ENCODE measurements around the gene SIRPB2. TPM values are rescaled to one million over a fixed set of nuclear protein-coding genes. Genes with fewer than 3 reads are reported as not detected.

SIRPB2 gene
- total and polyA plus RNA-seq, 10 of the 15 experiments (the other 5 are each of a cell fraction or from before 2014, with no cell fraction given) = not detected

- TF ChIP-seq HDAC2 (IDR thresholded peaks at IDR 0.05) (no peak), ZNF274 (IDR thresholded peaks at IDR 0.05; ENCODE audit: insufficient read depth, insufficient read length) (no peak), MYC (IDR thresholded peaks at IDR 0.05; ENCODE audit: insufficient read depth, insufficient read length, insufficient replicate concordance, low read length, severe bottlenecking) (no peak), RAD21 (IDR thresholded peaks at IDR 0.05; ENCODE audit: insufficient read depth, low read depth, low read length) (peak; percentile 86), JUNB (IDR thresholded peaks at IDR 0.05) (no peak), RELB (IDR thresholded peaks at IDR 0.05; ENCODE audit: low read depth) (0 out of 2 replicates have a peak, but pooled peaks have one; percentile 24)
These were observed 12.5 kb upstream of the SIRPB2 start (continued) for GRCh38 chr20:1503564-1504227.

- DNase-seq (ENCODE audit: low read depth, low spot score) (no peak), FAIRE-seq (no peak), ATAC-seq (no peak)
- SMC1A ChIA-PET (ENCODE audit: uncharacterized antibody, unreplicated experiment) = interaction anchor here (0.8 to 1.9 kb wide), 5 partner anchors 9 to 101 kb away, joined by 3 to 10 read pairs (median 3); no protein-coding TSS in a partner anchor
- TF ChIP-seq EZH2 (IDR thresholded peaks at IDR 0.05; ENCODE audit: borderline replicate concordance, control insufficient read depth, low read depth, low read length) (no peak), MXI1 (IDR thresholded peaks at IDR 0.05; ENCODE audit: low read depth, low read length) (no peak), SRF (IDR thresholded peaks at IDR 0.05; ENCODE audit: low read depth in 2 of 2, low read length in 2 of 2) (0 out of 4 replicates have a peak, but pooled peaks of 1 of the 2 experiments have one; percentile 12)
- intact Hi-C loops (cut with micrococcal nuclease; ENCODE audit: unreplicated experiment) (no loop called here), in situ Hi-C loops (cut with MboI) (no loop called here)
- RAD21 ChIA-PET (ENCODE audit: unreplicated experiment) = interaction anchor here (1.1 kb wide), 1 partner anchor 34 kb away, joined by 3 read pairs; the partner anchor contains the start of gene NSFL1C
- Histone ChIP-seq H3K4me1 (ENCODE audit: control insufficient read depth, insufficient read depth, low read length) (no peaks in the 10 kb centered on the region), H4K20me1 (ENCODE audit: control insufficient read depth, insufficient read depth) (no peaks in the 10 kb centered on the region), H3K36me3 (ENCODE audit: control insufficient read depth in 2 of 2, insufficient read depth in 2 of 2, low read length in 1 of 2) (no peaks in the 10 kb centered on the region), H3K9me3 (replicated peaks; ENCODE audit: control insufficient read depth, insufficient read depth, low read length) (peaks cover 3% of the 10 kb centered on the region; the same call in 1 of the 3 replicates), H3K79me2 (ENCODE audit: control insufficient read depth, insufficient read depth, low read length) (no peaks in the 10 kb centered on the region), H3K9ac (ENCODE audit: control insufficient read depth, insufficient read depth, low read length) (no peak overlapping the region), H2AFZ (ENCODE audit: control insufficient read depth, low read depth, low read length) (no peak overlapping the region), H3K4me3 (no peak overlapping the region), H3K4me2 (ENCODE audit: control insufficient read depth, insufficient read depth) (no peak overlapping the region), H3K27ac (ENCODE audit: control insufficient read depth, insufficient read depth) (no peak overlapping the region), H3K27me3 (replicated peaks in 1 of 2; ENCODE audit: control insufficient read depth in 2 of 2, insufficient read depth in 2 of 2, low read length in 1 of 2) (no peaks in the 10 kb centered on the region; a peak in 1 of 4 replicates)
- no TSS peak for BruUV-seq (replicated peaks)
- CTCF ChIA-PET = interaction anchor here (0.7 to 1.5 kb wide), 5 partner anchors 9 to 277 kb away, joined by 3 to 4 read pairs (median 4); no protein-coding TSS in a partner anchor
- POLR2A ChIA-PET = no interaction called here
- WGBS (ENCODE audit: insufficient coverage, insufficient replicate concordance, low lambda C conversion rate, missing lambda C conversion rate) = 0% methylated on average over 3 of the region's 3 CpGs
These were observed 9.3 kb upstream of the SIRPB2 start for GRCh38 chr20:1500496-1500895.

Measured in GM12878 (cell line).